SIG-M5 (cell line): ENCODE data around the gene FN3K.

ENCODE experiments used
- DNase-seq: peaks from one replicate; lab custom pipeline; 2025; lab: John Stamatoyannopoulos, UW

Gene FN3K

GRCh38 chr17:82734987-82735866, at the start of gene FN3K:
Gene FN3K (plus strand): TSS chr17:82735615. CDS start chr17:82735637, 22 bp downstream.
- no peak for DNase-seq

GRCh38 chr17:82686366-82687324, 48.8 kb upstream of the FN3K start:
- no peak for DNase-seq

GRCh38 chr17:82687375-82687861, 48.0 kb upstream of the FN3K start:
- no peak for DNase-seq

- no peak for DNase-seq
Observed at GRCh38 chr17:82687871-82688270, 47.5 kb upstream of the FN3K start.

- no peak for DNase-seq
Observed at GRCh38 chr17:82689077-82689476, 46.3 kb upstream of the FN3K start.

DNA sequence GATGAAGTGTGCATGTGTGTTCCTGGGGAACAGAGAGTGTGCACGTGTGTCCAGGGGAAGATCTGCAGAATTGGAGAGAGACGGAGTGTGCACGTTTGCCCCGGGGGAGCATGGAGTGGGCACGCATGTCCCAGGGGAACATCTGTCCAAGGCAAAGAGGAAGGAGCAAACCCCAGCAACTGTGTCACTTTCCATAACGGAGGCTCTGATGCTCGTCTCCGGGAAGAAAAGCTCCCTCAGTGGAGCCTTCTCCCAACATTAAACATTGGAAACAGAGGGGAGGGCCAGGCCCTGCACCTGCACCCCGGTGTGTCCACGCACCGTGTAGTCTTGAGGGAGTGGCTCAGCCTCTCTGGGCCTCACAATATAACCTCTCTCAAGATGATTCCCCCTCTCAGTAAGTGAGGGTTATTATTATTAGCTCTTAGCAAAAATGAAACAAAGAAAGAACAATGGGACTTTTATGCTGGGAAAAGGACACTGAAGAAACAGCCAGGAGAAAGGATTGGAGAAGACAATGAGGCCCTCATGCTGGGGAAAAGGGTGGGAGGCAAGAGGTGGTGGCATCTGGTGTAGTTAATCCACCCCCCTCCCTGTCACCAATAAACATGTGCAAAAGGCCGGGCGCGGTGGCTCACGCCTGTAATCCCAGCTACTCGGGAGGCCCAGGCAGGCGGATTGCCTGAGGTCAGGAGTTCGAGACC, 44.5 kb upstream of the FN3K start:
- DNase-seq, result no peak

- no peak for DNase-seq
Observed at GRCh38 chr17:82691714-82692113, 43.7 kb upstream of the FN3K start.

DNA sequence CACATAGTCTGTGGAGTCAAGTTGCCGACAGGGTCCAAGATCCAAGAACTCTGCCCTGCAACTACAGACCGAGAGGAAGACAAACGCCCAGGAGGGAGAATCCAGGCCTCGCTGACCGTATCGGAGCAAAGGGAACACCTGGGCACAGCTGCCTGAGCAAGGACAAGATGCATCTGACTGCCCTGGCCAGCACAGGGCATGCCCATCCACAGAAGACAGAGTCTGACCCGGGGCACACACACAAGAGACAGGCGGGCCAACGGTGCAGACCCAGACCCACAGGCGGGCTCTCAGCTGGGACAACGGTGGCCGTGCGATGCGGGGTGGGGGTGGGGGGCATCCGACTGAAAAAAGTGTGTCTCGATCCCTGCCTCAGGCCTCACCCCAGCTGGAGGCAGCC, 43.1 kb upstream of the FN3K start:
- DNase-seq, result no peak

- no peak for DNase-seq
Observed at GRCh38 chr17:82693168-82693867, 42.1 kb upstream of the FN3K start.

DNA sequence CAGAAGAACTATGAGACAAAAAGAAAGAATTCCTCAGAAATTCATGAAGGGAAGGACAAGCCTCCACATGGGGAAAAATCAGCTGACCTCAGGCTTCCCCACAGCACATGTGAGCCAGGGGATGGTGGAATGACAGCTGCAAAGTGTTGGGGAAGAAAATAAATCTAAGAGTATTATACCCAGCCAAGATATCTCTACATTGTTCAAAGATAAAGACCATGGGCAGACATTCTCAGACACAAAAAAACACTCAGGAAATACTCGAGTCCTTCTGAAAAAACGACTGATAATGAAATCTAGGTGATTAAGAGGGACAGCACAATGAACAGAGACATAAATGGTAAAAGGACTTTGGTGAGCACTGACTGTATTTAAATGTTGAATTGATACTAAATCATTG, 40.8 kb upstream of the FN3K start:
- no peak for DNase-seq

DNA sequence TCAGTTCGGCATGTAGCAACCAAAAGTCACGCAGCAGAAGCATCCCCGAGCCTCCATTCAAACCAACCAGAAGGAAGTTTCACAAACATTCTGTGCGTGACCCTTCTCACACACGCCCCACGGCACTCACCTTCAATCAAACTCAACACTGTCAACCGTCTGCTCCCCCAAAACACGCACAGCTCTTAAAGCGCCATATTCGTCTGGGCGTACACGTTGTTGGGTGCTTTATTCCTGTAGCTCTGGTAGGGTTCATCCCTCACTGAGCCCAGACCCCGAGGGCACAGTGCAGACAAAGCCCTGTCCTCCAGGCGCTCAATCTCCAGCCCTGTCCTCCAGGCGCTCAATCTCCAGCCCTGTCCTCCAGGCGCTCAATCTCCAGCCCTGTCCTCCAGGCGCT, 39.2 kb upstream of the FN3K start:
- DNase-seq, result no peak

GRCh38 chr17:82696916-82697807, 38.3 kb upstream of the FN3K start:
- DNase-seq, result no peak

GRCh38 chr17:82697808-82698064, 37.7 kb upstream of the FN3K start:
- DNase-seq, result no peak

DNA sequence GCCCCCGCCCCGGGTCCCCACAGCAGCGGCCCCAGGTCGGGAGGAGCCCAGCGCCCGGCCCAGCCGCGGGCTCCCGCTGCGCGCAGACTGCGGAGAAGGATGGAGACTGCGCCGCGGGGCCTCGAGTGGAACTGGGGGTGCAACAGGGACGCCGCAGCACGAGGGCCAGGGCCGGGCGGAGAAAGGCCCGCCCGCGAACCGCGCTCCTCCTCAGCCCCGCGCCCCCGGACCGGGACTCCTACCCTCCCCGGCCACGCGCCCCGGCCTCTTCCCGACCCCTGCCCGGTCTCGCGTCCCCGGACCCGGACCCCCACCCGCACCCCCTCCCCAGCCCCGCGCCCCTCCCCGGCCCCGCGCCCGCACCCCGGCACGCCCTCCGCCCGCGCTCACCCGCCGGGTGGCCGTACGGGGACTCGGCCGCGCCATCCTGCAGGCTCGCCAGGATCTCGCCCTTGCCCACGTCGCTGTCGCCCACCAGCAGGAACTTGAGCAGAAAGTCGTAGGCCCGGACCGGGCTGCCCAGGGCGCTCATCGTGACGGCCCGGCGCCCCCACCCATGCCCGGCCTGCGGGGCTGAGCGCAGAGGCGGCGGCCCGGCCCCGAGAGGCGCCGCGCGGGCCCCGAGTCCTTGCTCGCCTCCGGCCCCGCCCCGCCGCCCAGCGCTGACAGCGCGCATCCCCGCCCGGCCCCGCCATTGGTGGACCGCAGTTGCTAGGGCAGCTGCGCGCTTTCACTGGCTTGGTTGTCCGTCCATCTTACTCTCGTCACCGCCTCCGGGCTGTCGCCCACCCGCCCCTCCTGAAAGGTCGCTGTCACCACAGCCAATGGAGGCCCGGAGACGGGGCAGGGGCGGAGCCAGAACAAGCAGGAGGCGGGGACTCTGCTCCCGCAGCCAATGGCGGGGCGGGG, 37.1 kb upstream of the FN3K start, which contains the start of gene RAB40B:
Gene RAB40B, minus strand, starts transcription at position 634 of the 909 bp plus-strand sequence. Its CDS starts 102 bp downstream, at position 532.
- peak; percentile 93 for DNase-seq

DNA sequence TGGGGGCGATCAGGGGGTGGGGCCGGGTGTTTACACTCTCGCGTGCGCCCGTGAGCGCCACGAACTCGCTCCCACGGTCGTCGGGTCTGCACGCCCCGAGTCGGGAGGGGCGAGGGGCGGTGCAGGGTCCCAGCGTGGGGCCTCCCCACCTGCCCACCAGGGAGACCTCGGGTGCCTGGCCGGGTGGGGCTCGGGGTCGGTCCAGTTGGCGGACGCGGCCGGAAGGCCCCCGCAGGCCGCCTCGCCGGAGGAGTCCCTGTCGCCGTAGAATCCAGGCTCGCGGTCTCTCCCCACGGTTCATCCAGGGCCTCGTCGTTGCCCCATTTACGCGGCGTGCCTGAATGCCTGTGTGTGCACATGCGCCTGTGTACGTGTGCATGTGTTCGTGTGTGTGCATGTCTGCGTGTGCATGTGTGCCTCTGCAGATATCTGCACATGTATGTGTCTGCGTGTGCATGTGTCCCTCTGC, 36.4 kb upstream of the FN3K start:
- DNase-seq, result no peak

DNA sequence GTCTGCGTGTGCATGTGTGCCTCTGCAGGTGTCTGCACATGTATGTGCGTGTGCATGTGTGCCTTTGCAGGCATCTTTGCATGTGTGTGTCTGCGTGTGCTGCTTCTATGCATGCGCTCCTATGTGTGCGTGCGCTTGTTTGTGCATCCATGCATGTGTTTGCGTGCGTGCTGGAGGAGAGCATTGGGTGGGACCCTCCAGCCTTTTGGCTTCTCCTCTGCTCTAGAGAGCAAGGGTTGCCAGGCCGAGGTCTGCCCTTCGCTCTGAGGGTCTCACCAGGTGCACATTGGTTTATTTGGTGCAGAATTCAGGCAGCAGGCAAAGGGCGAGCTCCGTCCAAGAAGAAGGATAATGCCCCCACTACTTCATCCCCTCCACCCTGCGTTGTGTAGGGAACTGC, 35.9 kb upstream of the FN3K start:
- DNase-seq, result no peak

DNA sequence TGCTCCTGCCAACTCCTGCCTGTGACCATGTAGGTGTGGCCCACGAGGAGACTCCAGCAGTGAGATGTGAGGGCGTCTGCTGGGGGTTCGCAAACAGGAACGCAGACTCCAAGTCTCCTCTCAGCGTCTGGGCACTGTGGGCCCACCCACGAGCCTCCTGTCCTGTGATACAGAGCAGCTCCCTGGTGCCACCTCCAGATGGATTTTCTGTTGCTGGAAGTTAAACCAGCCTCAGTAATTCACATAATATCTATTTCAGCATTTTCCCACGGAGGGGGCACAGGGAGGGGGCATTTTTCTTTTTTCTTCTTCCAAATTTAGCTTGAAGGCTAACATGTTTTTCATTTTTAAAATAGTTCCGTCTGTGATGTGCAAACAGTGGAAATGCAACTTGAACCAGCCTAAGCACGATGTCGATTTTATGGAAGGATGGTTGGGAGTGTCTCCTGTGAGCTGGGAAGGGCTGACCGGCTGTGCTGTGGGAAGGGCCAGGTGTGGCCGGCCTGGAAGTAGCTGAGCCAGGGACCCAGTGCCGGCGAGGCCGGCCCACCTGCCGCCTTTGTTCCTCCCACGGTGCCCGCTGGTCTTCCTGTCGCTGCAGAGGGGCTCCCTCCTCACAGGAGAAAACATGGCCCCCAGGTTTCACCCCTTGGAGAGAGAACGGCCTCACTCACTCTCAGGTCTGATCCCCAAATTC, 33.0 kb upstream of the FN3K start:
- DNase-seq, result no peak

DNA sequence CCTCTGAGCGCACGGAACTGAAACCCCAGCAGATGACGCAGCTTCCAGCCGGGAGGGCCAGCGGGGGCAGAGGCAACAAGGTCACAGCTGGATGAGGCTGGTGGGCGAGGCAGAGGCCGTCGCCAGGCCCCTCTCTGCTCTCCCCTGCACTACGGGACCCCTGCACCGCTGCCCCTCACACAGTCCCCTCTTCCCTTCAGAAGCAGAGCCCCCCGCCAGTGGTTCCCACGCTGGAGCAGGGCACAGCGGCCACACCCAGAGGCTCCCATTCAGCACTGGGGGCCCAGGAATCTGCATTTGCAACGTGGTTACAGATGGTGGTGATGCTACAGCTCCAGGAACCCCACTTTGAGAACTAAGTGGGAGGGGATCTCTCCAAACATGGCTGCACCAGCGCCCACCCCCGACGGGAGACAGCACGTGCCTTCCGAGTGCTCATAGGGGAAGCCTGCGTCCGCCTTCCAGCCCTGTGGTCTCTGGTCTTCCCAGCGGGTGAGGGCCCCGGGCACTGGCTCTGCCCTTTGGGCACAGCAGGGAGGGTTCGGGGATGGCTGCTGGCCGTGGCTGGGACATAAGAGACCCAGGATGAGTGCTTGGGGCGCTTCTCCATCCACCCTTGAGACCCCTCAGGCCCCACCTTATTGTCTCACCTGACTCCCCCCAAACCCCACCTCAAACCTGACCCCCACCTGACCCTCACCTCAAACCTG, 32.2 kb upstream of the FN3K start:
- no peak for DNase-seq
